ENCODE results near the gene SERTAD2. TPM values are rescaled to one million over a fixed set of nuclear protein-coding genes. Genes with fewer than 3 reads are reported as not detected.

The SERTAD2 gene
- total and polyA plus RNA-seq, 8 donors = 2.2 to 9.4 (median 4.3) TPM

GRCh38 chr2:64675860-64676259 is 22.1 kb upstream of the SERTAD2 start:
- DNase-seq (no peak), FAIRE-seq (no peak), ATAC-seq (no peak)
- TF ChIP-seq, protein P1, sequence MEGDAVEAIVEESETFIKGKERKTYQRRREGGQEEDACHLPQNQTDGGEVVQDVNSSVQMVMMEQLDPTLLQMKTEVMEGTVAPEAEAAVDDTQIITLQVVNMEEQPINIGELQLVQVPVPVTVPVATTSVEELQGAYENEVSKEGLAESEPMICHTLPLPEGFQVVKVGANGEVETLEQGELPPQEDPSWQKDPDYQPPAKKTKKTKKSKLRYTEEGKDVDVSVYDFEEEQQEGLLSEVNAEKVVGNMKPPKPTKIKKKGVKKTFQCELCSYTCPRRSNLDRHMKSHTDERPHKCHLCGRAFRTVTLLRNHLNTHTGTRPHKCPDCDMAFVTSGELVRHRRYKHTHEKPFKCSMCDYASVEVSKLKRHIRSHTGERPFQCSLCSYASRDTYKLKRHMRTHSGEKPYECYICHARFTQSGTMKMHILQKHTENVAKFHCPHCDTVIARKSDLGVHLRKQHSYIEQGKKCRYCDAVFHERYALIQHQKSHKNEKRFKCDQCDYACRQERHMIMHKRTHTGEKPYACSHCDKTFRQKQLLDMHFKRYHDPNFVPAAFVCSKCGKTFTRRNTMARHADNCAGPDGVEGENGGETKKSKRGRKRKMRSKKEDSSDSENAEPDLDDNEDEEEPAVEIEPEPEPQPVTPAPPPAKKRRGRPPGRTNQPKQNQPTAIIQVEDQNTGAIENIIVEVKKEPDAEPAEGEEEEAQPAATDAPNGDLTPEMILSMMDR (IDR thresholded peaks at IDR 0.05) = no peak
- Histone ChIP-seq H3K27me3 (no peaks in the 10 kb centered on the region), H3K4me3 (no peak overlapping the region), H3K27ac (no peak overlapping the region), H3K36me3 (no peaks in the 10 kb centered on the region), H3K9me3 (no peaks in the 10 kb centered on the region), H3K4me1 (no peaks in the 10 kb centered on the region)
- WGBS, 2 donors = 87 to 88% methylated on average over 5 of the region's 5 CpGs
- intact Hi-C loops (cut with DNase I) = no loop called here

DNA sequence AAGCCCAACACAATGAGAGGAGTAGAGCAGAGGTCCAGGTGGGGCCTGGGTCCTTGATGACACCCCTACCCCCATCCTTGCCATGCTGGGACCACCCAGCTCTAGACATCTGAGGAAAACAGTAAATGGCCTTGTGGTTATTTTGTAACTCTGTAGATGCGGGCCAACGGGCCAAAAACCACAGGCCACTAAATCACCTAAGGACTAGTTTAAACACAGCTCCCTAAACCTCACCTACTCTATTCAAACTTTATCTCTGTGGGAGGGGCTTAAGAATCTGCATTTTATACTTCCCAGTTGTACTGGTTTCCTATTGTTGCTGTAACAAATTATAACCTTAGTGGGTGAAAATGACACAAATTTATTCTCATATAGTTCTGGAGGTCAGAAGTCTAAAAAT is 19.0 kb upstream of the SERTAD2 start:
- TF ChIP-seq, protein P1 (IDR thresholded peaks at IDR 0.05) = no peak
- H3K9me3 ChIP-seq = no peaks in the 10 kb centered on the region
- FAIRE-seq = no peak
- 44 to 51% methylated on average over 2 of the region's 2 CpGs for WGBS, 2 donors
- ATAC-seq = no peak
- H3K4me3 ChIP-seq = no peak overlapping the region
- no peak overlapping the region for H3K27ac ChIP-seq
- no peaks in the 10 kb centered on the region for H3K27me3 ChIP-seq
- no peak for DNase-seq
- no peaks in the 10 kb centered on the region for H3K36me3 ChIP-seq
- intact Hi-C loops (cut with DNase I) = no loop called here
- H3K4me1 ChIP-seq = no peaks in the 10 kb centered on the region

DNA sequence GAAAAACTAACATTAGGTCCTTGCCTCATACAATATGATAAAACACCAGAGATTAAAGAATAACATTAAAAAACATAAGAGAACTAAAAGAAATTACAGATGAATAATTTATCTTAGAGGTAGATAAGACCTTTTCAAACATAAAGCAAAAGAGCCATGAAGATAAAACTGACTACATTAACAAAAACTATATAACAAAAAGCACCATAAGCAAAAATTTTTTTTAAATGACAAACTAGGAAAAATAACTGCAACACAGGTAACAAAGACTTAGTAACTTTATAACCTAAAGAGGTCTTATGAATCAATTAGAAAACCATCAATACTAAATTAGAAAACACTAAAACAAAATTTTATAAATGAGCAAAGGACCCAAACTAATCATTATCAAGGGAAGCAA is 16.3 kb upstream of the SERTAD2 start:
- DNase-seq (no peak), FAIRE-seq (peak; percentile 39), ATAC-seq (no peak)
- intact Hi-C loops (cut with DNase I) = no loop called here
- Histone ChIP-seq H3K9me3 (no peaks in the 10 kb centered on the region), H3K36me3 (no peaks in the 10 kb centered on the region), H3K4me1 (peaks cover 0 to 3% (median 0%) of the 10 kb centered on the region in 3 donors), H3K27ac (no peak overlapping the region), H3K4me3 (no peak overlapping the region), H3K27me3 (no peaks in the 10 kb centered on the region)
- TF ChIP-seq, protein P1 (IDR thresholded peaks at IDR 0.05) = no peak

DNA sequence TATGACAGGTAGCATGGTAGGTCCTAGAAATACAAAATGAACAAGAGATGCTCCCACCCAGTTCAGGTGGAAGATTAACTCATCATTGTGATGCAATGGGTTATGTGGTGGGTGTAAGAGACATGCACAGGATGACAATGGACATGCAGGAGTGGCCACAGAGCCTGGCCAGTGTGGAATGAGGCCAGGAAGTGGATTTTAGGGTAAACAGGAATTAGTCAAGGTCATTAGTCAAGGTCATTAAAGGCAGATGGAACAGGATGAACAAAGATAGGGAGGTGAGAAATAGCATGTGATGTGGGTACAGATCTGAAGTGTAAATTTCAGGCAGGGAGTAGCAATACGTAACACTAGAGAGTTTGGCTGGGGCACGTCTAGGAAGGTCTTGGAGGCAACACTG is 15.6 kb upstream of the SERTAD2 start:
- WGBS, 2 donors = 91 to 94% methylated on average over 2 of the region's 2 CpGs
- H3K27me3 ChIP-seq = no peaks in the 10 kb centered on the region
- intact Hi-C loops (cut with DNase I) = no loop called here

GRCh38 chr2:64668542-64668941 is 14.8 kb upstream of the SERTAD2 start:
- Histone ChIP-seq H3K9me3 (no peaks in the 10 kb centered on the region), H3K36me3 (no peaks in the 10 kb centered on the region)
- intact Hi-C loops (cut with DNase I) = no loop called here

More for the DNA sequence above, 15.6 kb upstream of the SERTAD2 start:
- no peak overlapping the region for H3K4me3 ChIP-seq
- ATAC-seq (no peak), DNase-seq (no peak), FAIRE-seq (no peak)
- H3K27ac ChIP-seq = no peak overlapping the region
- no peaks in the 10 kb centered on the region for H3K9me3 ChIP-seq
- TF ChIP-seq, protein P1 (IDR thresholded peaks at IDR 0.05) = no peak
- peaks cover 0 to 3% (median 0%) of the 10 kb centered on the region in 3 donors for H3K4me1 ChIP-seq
- H3K36me3 ChIP-seq = no peaks in the 10 kb centered on the region

More at GRCh38 chr2:64668542-64668941, 14.8 kb upstream of the SERTAD2 start:
- H3K27ac ChIP-seq = no peak overlapping the region
- peaks cover 0 to 3% (median 0%) of the 10 kb centered on the region in 3 donors for H3K4me1 ChIP-seq
- peak in 1 of 4 donors; percentile 41 for ATAC-seq
- no peak for DNase-seq
- FAIRE-seq = no peak
- 75 to 78% methylated on average over 3 of the region's 3 CpGs for WGBS, 2 donors
- TF ChIP-seq, protein P1 (IDR thresholded peaks at IDR 0.05) = no peak
- no peak overlapping the region for H3K4me3 ChIP-seq
- H3K27me3 ChIP-seq = no peaks in the 10 kb centered on the region
